GM06990 (cell line): ENCODE data around the gene GALNT9.

ENCODE experiments used
- DNase-seq: peaks from one replicate; pipeline ENCODE4 v3.0.0-alpha.2; 2011; ENCODE audit not compliant: insufficient read length; ENCODE audit errors: extremely low read depth
- H3K27me3 ChIP-seq: replicated peaks from 2 replicates; pipeline ENCODE4 v1.6.0; 2011; ENCODE audit warnings: low read length; ENCODE audit not compliant: control insufficient read depth, insufficient read depth
- H3K36me3 ChIP-seq: 2 replicates; pipeline ENCODE4 v1.5.1; 2011; ENCODE audit warnings: low read length; ENCODE audit not compliant: control insufficient read depth, insufficient read depth
- H3K4me3 ChIP-seq: replicated peaks from 2 replicates; pipeline ENCODE4 v1.5.1; 2011; ENCODE audit warnings: low read depth, mild to moderate bottlenecking, control low read depth, low read length
- CTCF ChIP-seq: IDR thresholded peaks from 2 replicates; pipeline ENCODE4 v1.5.1; 2011; ENCODE audit warnings: low read length, control low read depth, mild to moderate bottlenecking, inconsistent platforms; ENCODE audit not compliant: insufficient read depth, poor library complexity, severe bottlenecking

GALNT9 gene

DNA sequence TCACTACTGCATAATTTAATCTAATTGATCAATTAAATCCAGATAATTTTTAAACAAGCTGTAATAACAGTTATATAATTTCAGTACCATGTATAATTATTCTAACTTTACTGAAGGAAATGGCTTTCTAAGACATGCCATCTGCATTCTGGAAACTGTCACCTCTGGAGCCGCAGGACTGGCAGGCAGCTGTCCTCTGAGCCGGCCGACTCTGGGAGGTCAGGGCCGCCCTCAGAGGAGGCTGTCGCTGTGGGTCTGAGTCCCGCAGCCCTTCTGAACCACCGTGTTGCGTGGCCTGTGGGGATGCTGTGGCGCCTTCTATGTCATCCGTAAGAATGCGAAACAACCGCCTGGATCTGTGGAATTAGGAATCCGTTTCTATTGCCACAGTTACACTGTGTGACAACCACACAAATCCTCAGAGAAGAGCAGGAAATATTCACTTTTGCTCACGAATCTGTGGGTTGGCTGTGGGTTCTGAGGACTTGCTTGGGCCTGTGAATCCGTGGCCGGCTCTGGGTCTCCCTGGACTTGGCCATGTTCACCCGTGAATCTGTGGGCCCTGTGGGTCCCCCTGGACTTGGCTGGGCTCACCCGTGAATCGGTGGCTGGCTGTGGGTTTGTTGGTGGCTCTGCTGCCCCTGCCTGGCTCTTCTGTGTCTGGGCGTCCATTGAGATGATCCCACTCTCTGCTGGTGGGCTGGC lies 17.2 kb upstream of the GALNT9 start:
- no peak for TF ChIP-seq CTCF
- no peaks in the 10 kb centered on the region for H3K27me3 ChIP-seq
- no peak overlapping the region for H3K4me3 ChIP-seq
- DNase-seq, result no peak
- H3K36me3 ChIP-seq, result no peaks in the 10 kb centered on the region

DNA sequence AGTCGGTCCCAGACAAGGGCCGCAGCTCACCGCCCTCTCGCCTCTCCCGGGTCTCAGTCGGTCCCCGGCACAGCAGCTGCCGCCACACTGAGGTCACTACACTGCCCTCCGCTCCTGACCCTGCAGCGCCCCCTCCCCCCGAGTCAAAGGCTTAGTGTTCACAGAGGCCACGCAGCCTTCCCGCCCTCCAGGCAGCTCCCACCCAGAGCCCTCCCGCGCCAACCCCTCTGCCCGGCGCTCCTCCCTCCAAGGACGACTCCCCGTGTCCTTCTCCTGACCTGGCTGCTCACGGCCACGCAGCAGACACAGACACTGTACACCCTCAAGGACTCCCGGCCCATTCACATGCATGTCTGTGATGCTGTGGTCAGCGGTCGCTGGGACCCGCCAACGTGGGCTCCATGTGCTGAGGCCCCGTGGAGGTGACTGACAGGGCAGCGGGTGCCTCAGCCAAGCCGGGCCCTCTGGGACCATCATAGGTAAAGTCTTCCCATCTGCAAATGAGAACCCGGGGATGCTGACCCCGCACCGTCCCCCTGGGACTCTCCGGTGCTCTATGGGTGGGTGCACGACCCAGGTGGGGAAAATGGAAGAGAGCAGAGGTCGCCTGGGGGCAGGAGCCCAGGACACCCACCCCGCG lies 16.3 kb upstream of the GALNT9 start:
- no peak for DNase-seq
- no peak overlapping the region for H3K4me3 ChIP-seq
- no peaks in the 10 kb centered on the region for H3K36me3 ChIP-seq
- H3K27me3 ChIP-seq, result no peaks in the 10 kb centered on the region
- TF ChIP-seq CTCF, result no peak

GRCh38 chr12:132345126-132345525 lies 15.7 kb upstream of the GALNT9 start:
- no peak for DNase-seq
- no peak overlapping the region for H3K4me3 ChIP-seq
- H3K36me3 ChIP-seq, result no peaks in the 10 kb centered on the region
- TF ChIP-seq CTCF, result no peak
- no peaks in the 10 kb centered on the region for H3K27me3 ChIP-seq

DNA sequence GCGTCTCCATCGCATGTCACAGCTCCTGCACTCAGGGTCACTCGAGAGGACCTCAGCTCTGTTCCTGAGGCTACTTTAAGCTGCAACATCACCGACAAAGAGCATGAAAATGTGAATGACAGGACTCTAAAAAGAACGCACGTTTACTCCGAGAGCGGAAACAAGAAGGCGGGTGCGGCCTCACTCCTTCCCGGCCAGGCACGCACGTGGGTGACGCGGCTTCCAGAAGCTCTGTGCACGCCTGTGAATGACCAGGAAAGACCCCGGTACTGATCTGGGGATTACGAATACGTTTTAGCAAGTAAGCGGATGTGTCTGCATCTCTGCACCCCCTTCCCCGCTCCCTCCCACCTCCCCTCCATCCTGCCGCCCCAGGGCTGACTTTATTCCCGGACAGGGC lies 15.2 kb upstream of the GALNT9 start:
- no peak overlapping the region for H3K4me3 ChIP-seq
- DNase-seq, result no peak
- H3K36me3 ChIP-seq, result no peaks in the 10 kb centered on the region
- no peaks in the 10 kb centered on the region for H3K27me3 ChIP-seq
- no peak for TF ChIP-seq CTCF

DNA sequence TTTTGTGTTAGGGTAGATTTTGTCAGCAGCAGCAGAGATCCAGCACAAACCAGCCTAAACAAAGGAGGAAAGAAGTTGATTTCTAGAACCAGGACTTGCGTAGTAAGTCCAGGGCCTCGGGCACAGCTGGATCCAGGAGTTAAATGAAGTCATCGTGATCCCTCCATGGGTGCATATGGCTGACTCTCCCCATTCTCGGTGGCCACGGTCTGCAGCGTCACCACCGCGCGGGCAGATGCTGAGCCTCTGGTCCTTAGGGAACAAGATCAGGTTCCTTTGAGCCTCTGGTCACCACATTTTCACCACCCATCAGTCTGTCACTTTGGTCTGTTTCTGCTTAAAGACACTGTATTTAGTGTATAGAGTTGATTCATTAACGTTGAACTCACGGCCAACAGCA lies 14.8 kb upstream of the GALNT9 start:
- no peak for DNase-seq
- H3K36me3 ChIP-seq, result no peaks in the 10 kb centered on the region
- no peaks in the 10 kb centered on the region for H3K27me3 ChIP-seq
- TF ChIP-seq CTCF, result no peak
- H3K4me3 ChIP-seq, result no peak overlapping the region
